Adrenal gland (tissue), 5 donors: Measurements from ENCODE around the gene SCN4A.

Experiments
- CTCF ChIP-seq, 6 experiments: fragments of 450-650 bp in 4 of 6; fragments of 200-600 bp in 2 of 6; sonication (generic) in 1 of 6; IDR thresholded peaks; 1 replicate in 5 of 6; 2 replicates in 1 of 6; pipeline versions ENCODE4 v1.5.1 to v1.8.0; 2016 to 2021; ENCODE audit warnings: antibody characterized with exemption in 6 of 6, mild to moderate bottlenecking in 2 of 6, moderate library complexity in 1 of 6
- POLR2A ChIP-seq, 2 donors: fragments of 450-650 bp; IDR thresholded peaks; one replicate each; pipeline ENCODE4 v1.6.1; 2017; ENCODE audit warnings: antibody characterized with exemption in 2 of 2, mild to moderate bottlenecking in 2 of 2, moderate library complexity in 1 of 2
- donor health status: DM: no; HTN: no; CAD: no.

- no peak for TF ChIP-seq CTCF (IDR thresholded peaks at IDR 0.05)
- no peak for TF ChIP-seq POLR2A (IDR thresholded peaks at IDR 0.05)
These were observed 54.4 kb downstream of the SCN4A start for GRCh38 chr17:63918305-63918704.
